Heart left ventricle (tissue), 13 donors: ENCODE measurements around the gene NISCH.

ENCODE experiments used
- POLR2A ChIP-seq, 2 donors: fragments of 450-650 bp; IDR thresholded peaks; one replicate each; pipeline ENCODE4 v1.6.1; 2017; ENCODE audit warnings: antibody characterized with exemption in 2 of 2, mild to moderate bottlenecking in 2 of 2, moderate library complexity in 2 of 2
- TF ChIP-seq, protein P1 (sequence below), 12 donors: fragments of 200-600 bp; sonication (generic) in 4 of 12; IDR thresholded peaks; one replicate each; pipeline versions ENCODE4 v1.5.0 to v1.8.0; 2018 to 2022; ENCODE audit warnings: antibody characterized with exemption in 12 of 12, mild to moderate bottlenecking in 5 of 12
- donor health status: ischemic (EF 13 %, LVEDD 7.1; RV severe dilation, severe dysfunction).
- donor health status: DM: no; HTN: yes; CAD: no.
- donor health status: DM: no; HTN: no; CAD: no.
- donor health status: ischemic (EF 25% LVEDD 6.9; RV normal size, moderate dysfunction).
- donor health status: ischemic (EF 25% LVEDD 5.7; RV mildly dilated, moderate dysfunction).
- donor health status: ischemic (EF 35%, LVEDD 5.7; RV mildly dilated, moderate dysfunction).
- donor health status: nonischemic (EF 11% LVEDD 7.7; RV severe dilation, severe dysfunction).
- donor health status: DM: yes; HTN: yes; CAD: no.
- donor health status: PGD.
- donor health status: ischemic (EF 29% LVEDD 5.4; RV normal size, mild dysfunction).
- donor health status: nonischemic (EF 23%, LVEDD 6.1; RV moderate dilation, normal function).

DNA sequence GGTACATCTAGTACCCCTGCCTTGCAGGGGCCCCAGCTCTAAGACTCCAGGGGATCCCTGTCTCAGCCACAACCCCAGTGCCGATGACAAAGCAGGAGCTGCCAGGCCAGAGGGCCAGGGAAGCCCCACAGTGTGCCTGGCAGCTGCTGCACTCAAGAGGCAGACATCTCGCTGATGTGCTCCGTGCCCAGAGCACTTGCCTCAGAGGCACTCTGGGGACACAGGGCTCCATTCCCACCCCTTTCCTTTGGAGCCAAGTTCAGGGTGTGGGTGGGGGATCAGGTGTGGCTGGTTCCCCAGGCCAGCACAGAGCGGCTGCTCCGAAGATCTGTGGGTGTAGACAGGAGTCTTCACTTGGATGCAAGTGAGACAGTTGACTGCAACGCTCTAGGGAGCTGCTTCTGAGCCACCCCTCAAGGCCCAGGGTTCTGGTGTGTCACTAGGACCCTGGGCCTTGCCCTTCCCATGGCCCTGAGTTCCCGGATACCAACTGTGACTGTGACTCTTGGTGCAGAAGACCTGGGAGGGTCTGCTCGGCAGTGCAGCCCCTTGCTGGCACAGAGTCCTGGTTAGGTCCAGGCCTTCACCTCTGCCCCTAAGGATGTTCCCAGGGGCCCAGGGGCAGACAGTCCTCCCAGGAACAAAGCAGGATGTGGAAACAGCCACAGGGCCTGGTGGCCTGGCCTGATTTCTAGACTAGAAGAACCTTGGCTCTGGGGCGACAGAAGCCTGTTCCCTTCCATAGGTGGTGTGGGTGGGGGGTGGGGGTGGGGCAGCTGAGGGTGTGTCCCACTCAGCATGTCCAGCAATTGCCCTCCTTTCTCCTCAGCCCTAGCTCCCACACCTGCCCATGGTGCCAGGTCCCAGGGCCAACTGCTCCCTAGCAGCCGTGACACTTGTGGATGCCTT is 75.8 kb downstream of the NISCH start:
- TF ChIP-seq, protein P1, sequence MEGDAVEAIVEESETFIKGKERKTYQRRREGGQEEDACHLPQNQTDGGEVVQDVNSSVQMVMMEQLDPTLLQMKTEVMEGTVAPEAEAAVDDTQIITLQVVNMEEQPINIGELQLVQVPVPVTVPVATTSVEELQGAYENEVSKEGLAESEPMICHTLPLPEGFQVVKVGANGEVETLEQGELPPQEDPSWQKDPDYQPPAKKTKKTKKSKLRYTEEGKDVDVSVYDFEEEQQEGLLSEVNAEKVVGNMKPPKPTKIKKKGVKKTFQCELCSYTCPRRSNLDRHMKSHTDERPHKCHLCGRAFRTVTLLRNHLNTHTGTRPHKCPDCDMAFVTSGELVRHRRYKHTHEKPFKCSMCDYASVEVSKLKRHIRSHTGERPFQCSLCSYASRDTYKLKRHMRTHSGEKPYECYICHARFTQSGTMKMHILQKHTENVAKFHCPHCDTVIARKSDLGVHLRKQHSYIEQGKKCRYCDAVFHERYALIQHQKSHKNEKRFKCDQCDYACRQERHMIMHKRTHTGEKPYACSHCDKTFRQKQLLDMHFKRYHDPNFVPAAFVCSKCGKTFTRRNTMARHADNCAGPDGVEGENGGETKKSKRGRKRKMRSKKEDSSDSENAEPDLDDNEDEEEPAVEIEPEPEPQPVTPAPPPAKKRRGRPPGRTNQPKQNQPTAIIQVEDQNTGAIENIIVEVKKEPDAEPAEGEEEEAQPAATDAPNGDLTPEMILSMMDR (IDR thresholded peaks at IDR 0.05) = no peak
- no peak for TF ChIP-seq POLR2A (IDR thresholded peaks at IDR 0.05)
